HepG2 (cell line): ENCODE measurements around the gene SPECC1L. TPM values are rescaled to one million over a fixed set of nuclear protein-coding genes. Genes with fewer than 3 reads are reported as not detected.

ENCODE experiments used
- ATAC-seq: fragments of 200-7000 bp; cut with Tn5 transposase; 3 replicates; pipeline ENCODE4 v1.9.1; 2020; ENCODE audit warnings: mild to moderate bottlenecking, moderate library complexity
- BruUV-seq: library from RNA; stranded (reverse); fragments of 400-500 nt; replicated peaks from 2 replicates; lab custom pipeline; 2021; lab: Mats Ljungman, UMichigan
- CTCF ChIA-PET: fragments of 300-600 bp; formaldehyde crosslinking; extraction: SDS; loops from one replicate; lab custom pipeline; 2021; ENCODE audit warnings: low total read pairs, inconsistent platforms, low intra/inter-chr PET ratio; lab: Yijun Ruan, JAX
- POLR2A ChIA-PET: fragments of 350-600 bp; sonication (Branson Sonifier 250); formaldehyde crosslinking; loops from one replicate; lab custom pipeline; 2020; ENCODE audit warnings: antibody characterized with exemption, inconsistent platforms; lab: Yijun Ruan, JAX
- DNase-seq: peaks from one replicate; pipeline ENCODE4 v3.0.0-alpha.2; 2015; ENCODE audit warnings: low spot score
- FAIRE-seq: peaks from 3 replicates; lab custom pipeline; 2011; peaks lifted over from hg19 to GRCh38; lab: Jason Lieb, UNC
- H2AFZ ChIP-seq: one replicate; pipeline ENCODE4 v1.6.1; 2011; ENCODE audit warnings: low read length, inconsistent platforms
- H3K27ac ChIP-seq: fragments of 300-600 bp; 3 replicates; pipeline ENCODE4 v1.8.0; 2011; ENCODE audit warnings: mixed run types, mild to moderate bottlenecking, mixed read lengths, low read length, inconsistent platforms; ENCODE audit not compliant: insufficient read depth; ENCODE audit errors: extremely low read length
- H3K27me3 ChIP-seq, 2 experiments: fragments of 200-600 bp in 1 of 2; 2 replicates in 1 of 2; 3 replicates in 1 of 2; pipeline versions ENCODE4 v1.6.0 to v1.8.0; 2011; ENCODE audit warnings: low read length in 2 of 2, mild to moderate bottlenecking in 2 of 2, moderate library complexity in 2 of 2, inconsistent platforms in 1 of 2; ENCODE audit not compliant: insufficient read depth in 2 of 2, control insufficient read depth in 1 of 2
- H3K36me3 ChIP-seq, 2 experiments: fragments of 200-600 bp in 1 of 2; replicated peaks in 1 of 2; 2 replicates in 1 of 2; 3 replicates in 1 of 2; pipeline versions ENCODE4 v1.5.1 to v1.8.0; 2011; ENCODE audit warnings: low read length in 2 of 2, inconsistent platforms in 1 of 2; ENCODE audit not compliant: insufficient read depth in 2 of 2, control insufficient read depth in 1 of 2
- H3K4me1 ChIP-seq: 2 replicates; pipeline ENCODE4 v1.5.1; 2012; ENCODE audit warnings: low read length, inconsistent platforms; ENCODE audit not compliant: insufficient read depth
- H3K4me2 ChIP-seq: 2 replicates; pipeline ENCODE4 v1.6.0; 2011; ENCODE audit warnings: low read depth, low read length, inconsistent platforms
- H3K4me3 ChIP-seq, 3 experiments: fragments of 200-600 bp in 1 of 3; sonication (generic), shearing (Covaris generic) in 1 of 3; replicated peaks in 1 of 3; 2 replicates each; pipeline ENCODE4 v1.5.1; 2011 to 2016; ENCODE audit warnings: low read length in 3 of 3, inconsistent platforms in 2 of 3, low read depth in 2 of 3, mild to moderate bottlenecking in 2 of 3, control low read depth in 1 of 3, mixed read lengths in 1 of 3; ENCODE audit not compliant: insufficient read depth in 1 of 3
- H3K79me2 ChIP-seq: one replicate; pipeline ENCODE4 v1.6.1; 2011; ENCODE audit warnings: low read length, inconsistent platforms; ENCODE audit not compliant: insufficient read depth
- H3K9ac ChIP-seq: 2 replicates; pipeline ENCODE4 v1.6.0; 2011; ENCODE audit warnings: mild to moderate bottlenecking, low read depth, low read length, inconsistent platforms; ENCODE audit not compliant: insufficient read depth
- H3K9me3 ChIP-seq: 2 replicates; pipeline ENCODE4 v1.5.1; 2012; ENCODE audit warnings: mild to moderate bottlenecking, low read length
- H4K20me1 ChIP-seq: 2 replicates; pipeline ENCODE4 v1.6.0; 2011; ENCODE audit warnings: inconsistent platforms, mild to moderate bottlenecking, low read length, moderate library complexity; ENCODE audit not compliant: insufficient read depth
- ATF7-NPFF ChIP-seq: sonication (generic); formaldehyde crosslinking; IDR thresholded peaks from 2 replicates; pipeline ENCODE4 v1.8.1; 2023; ENCODE audit warnings: mild to moderate bottlenecking, low read depth, missing genetic modification reagents, moderate library complexity
- MED13 ChIP-seq: sonication (generic); formaldehyde crosslinking; IDR thresholded peaks from 2 replicates; pipeline ENCODE4 v1.5.0; 2020; ENCODE audit warnings: missing genetic modification reagents
- PHF21A ChIP-seq: sonication (generic); formaldehyde crosslinking; IDR thresholded peaks from 2 replicates; pipeline ENCODE4 v1.5.0; 2020; ENCODE audit warnings: mild to moderate bottlenecking, missing genetic modification reagents
- TOE1 ChIP-seq: sonication (generic); formaldehyde crosslinking; IDR thresholded peaks from 2 replicates; pipeline ENCODE4 v1.4.0; 2020; ENCODE audit warnings: mild to moderate bottlenecking, missing genetic modification reagents
- ZBTB38 ChIP-seq: sonication (generic); formaldehyde crosslinking; IDR thresholded peaks from 2 replicates; pipeline ENCODE4 v1.5.1; 2020; ENCODE audit warnings: mild to moderate bottlenecking, missing genetic modification reagents
- ZNF121 ChIP-seq: sonication (generic); formaldehyde crosslinking; IDR thresholded peaks from 2 replicates; pipeline ENCODE4 v1.5.0; 2020; ENCODE audit warnings: mild to moderate bottlenecking, missing genetic modification reagents
- ZNF556 ChIP-seq: sonication (generic); formaldehyde crosslinking; IDR thresholded peaks from 2 replicates; pipeline ENCODE4 v1.4.0; 2020; ENCODE audit warnings: mild to moderate bottlenecking, missing genetic modification reagents, borderline replicate concordance
- ZNF75D ChIP-seq: sonication (generic); formaldehyde crosslinking; IDR thresholded peaks from 2 replicates; pipeline ENCODE4 v1.8.1; 2023; ENCODE audit warnings: missing genetic modification reagents, mild to moderate bottlenecking, borderline replicate concordance
- WGBS: methylation state at CpG from one replicate; pipeline ENCODE4 v1.1.6; 2017; ENCODE audit warnings: low lambda C conversion rate; 5-methylcytosine and 5-hydroxymethylcytosine counted together
- in situ Hi-C: cut with HindIII; loops from 2 replicates; pipeline ENCODE4 v1.10.0; 2017; ENCODE audit warnings: low pct_unique_long_range_greater_than_20kb; ENCODE audit not compliant: extremely low pct_ligation_motif_present
- intact Hi-C: fragments of 100-400 bp; cut with micrococcal nuclease; formaldehyde crosslinking; loops from one replicate; pipeline ENCODE4 v1.10.0; 2022; ENCODE audit not compliant: unreplicated experiment
- polyA plus RNA-seq, 8 experiments: library from polyadenylated mRNA; depleted of rRNA in 3 of 8; stranded (reverse) in 7 of 8; unstranded in 1 of 8; fragments of >200 nt; fragmentation: Illumina TruSeq in 4 of 8; extraction: Trizol in 4 of 8; gene quantifications; 2 replicates each; pipeline versions ENCODE4 v1.2.1 to v1.2.3, GENCODE V29; 2011 to 2016; ENCODE audit warnings: low read depth in 4 of 8, missing spikeins in 1 of 8, mixed read lengths in 1 of 8; ENCODE audit not compliant: insufficient read depth in 1 of 8
- total RNA-seq, 5 experiments: library from RNA; depleted of rRNA; stranded (reverse); fragments of >200 nt; fragmentation: Illumina TruSeq; extraction: Trizol; gene quantifications; 2 replicates each; pipeline ENCODE4 v1.2.3, GENCODE V29; 2016; ENCODE audit warnings: low read depth in 1 of 5
- TF ChIP-seq, protein P1 (sequence below): sonication (generic); formaldehyde crosslinking; IDR thresholded peaks from 2 replicates; pipeline ENCODE4 v1.4.0; 2020; ENCODE audit warnings: mild to moderate bottlenecking, low read depth, missing genetic modification reagents
- TF ChIP-seq, protein P2 (sequence below): sonication (generic); formaldehyde crosslinking; IDR thresholded peaks from 2 replicates; pipeline ENCODE4 v1.9.0; 2021; ENCODE audit warnings: missing genetic modification reagents, mild to moderate bottlenecking, borderline replicate concordance
- TF ChIP-seq, protein P3 (sequence below): sonication (generic); formaldehyde crosslinking; IDR thresholded peaks from 2 replicates; pipeline ENCODE4 v1.5.1; 2020; ENCODE audit warnings: mild to moderate bottlenecking, moderate library complexity, missing genetic modification reagents

Gene SPECC1L
- total and polyA plus RNA-seq, 2 of the 13 experiments (the other 11 are each of a cell fraction or from before 2014, with no cell fraction given), result 14.1 to 30.3 TPM

DNA sequence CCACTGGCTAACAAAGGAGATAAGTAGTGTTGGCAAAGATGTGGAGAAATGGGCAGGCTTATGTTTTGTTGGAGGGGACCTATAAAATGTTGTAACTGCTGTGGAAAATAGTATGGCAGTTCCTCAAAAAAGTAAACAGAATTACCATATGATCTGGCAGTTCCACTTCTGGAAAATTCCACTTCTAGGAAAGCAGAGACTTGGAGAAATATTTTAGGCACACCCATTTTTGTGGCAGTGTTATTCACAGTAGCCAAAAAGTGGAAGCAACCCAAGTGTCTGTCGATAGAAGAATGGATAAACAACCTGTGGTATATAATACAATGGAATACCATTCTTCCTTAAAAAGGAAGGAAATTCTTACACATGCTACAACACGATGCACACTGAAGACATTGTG, 99.8 kb downstream of the SPECC1L start (continued):
- TF ChIP-seq TOE1 (CRISPR knock-in tag), result no peak

DNA sequence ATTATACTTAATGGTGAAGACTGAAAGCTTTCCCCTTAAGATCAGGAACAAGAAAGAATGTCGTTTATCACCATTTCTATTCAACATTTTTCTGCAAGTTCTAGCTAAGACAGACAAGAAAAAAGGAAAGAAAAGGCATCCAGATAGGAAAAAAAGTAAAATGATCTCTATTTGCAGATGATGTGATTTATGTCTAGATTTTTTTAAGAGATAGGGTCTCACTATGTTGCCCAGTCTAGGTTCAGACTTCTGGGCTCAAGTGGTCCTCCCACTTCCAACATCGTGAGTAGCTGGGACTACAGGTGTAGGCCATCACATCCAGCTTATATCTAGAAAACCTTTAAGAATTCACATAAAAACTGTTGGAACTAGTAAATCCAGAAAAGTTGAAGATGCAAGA, 105.4 kb downstream of the SPECC1L start:
- no TSS peak for BruUV-seq
- ChIA-PET CTCF (no interaction called here), POLR2A (no interaction called here)
- Histone ChIP-seq H3K27me3 (no peaks in the 10 kb centered on the region), H4K20me1 (no peaks in the 10 kb centered on the region), H3K4me3 (no peak overlapping the region), H2AFZ (no peak overlapping the region), H3K79me2 (no peaks in the 10 kb centered on the region), H3K9me3 (no peaks in the 10 kb centered on the region), H3K36me3 (peaks cover 7 to 43% of the 10 kb centered on the region in 2 experiments), H3K9ac (no peak overlapping the region), H3K4me2 (no peak overlapping the region), H3K4me1 (no peaks in the 10 kb centered on the region), H3K27ac (no peak overlapping the region)
- intact Hi-C loops, result no loop called here
- FAIRE-seq (no peak), DNase-seq (no peak), ATAC-seq (no peak)
- WGBS, result 100% methylated on average over 2 of the region's 2 CpGs
- in situ Hi-C loops, result no loop called here
- TF ChIP-seq ZNF121 (CRISPR knock-in tag), result 0 out of 2 replicates have a peak, but pooled peaks have one; percentile 63
- TF ChIP-seq ATF7-NPFF, result no peak

DNA sequence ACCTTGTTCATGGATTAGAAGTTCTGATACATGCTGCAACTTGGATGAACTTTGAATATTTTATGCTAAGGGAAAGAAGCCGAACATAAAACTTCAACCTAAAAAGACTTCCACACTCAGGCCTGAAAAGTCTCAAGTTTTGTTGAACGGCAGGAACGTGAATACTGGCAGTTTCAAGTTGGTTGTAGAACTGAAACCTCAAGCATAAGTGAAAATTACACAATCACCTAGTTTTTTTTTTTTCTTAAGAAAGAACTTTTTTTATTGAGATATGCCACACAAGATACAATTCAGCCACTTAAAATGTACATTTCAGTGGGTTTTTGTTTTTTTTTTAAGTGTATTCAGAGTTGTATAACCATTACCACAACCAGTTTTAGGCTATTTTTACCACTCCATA, 106.0 kb downstream of the SPECC1L start:
- Histone ChIP-seq H3K4me1 (no peaks in the 10 kb centered on the region), H3K9ac (no peak overlapping the region), H3K27me3 (no peaks in the 10 kb centered on the region), H3K36me3 (peaks cover 3 to 38% of the 10 kb centered on the region in 2 experiments; a peak in 3 of 5 replicates), H3K4me2 (no peak overlapping the region), H3K79me2 (no peaks in the 10 kb centered on the region), H3K9me3 (no peaks in the 10 kb centered on the region), H2AFZ (no peak overlapping the region), H3K4me3 (no peak overlapping the region), H3K27ac (no peak overlapping the region), H4K20me1 (no peaks in the 10 kb centered on the region)
- BruUV-seq, result no TSS peak
- no peak for DNase-seq
- FAIRE-seq, result no peak
- ATAC-seq, result no peak
- WGBS, result 97% methylated on average over 3 of the region's 3 CpGs
- ChIA-PET CTCF (no interaction called here), POLR2A (no interaction called here)
- in situ Hi-C loops, result no loop called here
- intact Hi-C loops, result no loop called here
- TF ChIP-seq MED13 (CRISPR knock-in tag) (no peak), ZNF556 (CRISPR knock-in tag) (no peak), PHF21A (no peak), ZNF75D (CRISPR knock-in tag) (no peak), ZBTB38 (CRISPR knock-in tag) (no peak)
- TF ChIP-seq, protein P1, sequence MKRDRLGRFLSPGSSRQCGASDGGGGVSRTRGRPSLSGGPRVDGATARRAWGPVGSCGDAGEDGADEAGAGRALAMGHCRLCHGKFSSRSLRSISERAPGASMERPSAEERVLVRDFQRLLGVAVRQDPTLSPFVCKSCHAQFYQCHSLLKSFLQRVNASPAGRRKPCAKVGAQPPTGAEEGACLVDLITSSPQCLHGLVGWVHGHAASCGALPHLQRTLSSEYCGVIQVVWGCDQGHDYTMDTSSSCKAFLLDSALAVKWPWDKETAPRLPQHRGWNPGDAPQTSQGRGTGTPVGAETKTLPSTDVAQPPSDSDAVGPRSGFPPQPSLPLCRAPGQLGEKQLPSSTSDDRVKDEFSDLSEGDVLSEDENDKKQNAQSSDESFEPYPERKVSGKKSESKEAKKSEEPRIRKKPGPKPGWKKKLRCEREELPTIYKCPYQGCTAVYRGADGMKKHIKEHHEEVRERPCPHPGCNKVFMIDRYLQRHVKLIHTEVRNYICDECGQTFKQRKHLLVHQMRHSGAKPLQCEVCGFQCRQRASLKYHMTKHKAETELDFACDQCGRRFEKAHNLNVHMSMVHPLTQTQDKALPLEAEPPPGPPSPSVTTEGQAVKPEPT (CRISPR knock-in tag), result no peak
- TF ChIP-seq, protein P2, sequence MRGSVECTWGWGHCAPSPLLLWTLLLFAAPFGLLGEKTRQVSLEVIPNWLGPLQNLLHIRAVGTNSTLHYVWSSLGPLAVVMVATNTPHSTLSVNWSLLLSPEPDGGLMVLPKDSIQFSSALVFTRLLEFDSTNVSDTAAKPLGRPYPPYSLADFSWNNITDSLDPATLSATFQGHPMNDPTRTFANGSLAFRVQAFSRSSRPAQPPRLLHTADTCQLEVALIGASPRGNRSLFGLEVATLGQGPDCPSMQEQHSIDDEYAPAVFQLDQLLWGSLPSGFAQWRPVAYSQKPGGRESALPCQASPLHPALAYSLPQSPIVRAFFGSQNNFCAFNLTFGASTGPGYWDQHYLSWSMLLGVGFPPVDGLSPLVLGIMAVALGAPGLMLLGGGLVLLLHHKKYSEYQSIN, result no peak
- TF ChIP-seq, protein P3, sequence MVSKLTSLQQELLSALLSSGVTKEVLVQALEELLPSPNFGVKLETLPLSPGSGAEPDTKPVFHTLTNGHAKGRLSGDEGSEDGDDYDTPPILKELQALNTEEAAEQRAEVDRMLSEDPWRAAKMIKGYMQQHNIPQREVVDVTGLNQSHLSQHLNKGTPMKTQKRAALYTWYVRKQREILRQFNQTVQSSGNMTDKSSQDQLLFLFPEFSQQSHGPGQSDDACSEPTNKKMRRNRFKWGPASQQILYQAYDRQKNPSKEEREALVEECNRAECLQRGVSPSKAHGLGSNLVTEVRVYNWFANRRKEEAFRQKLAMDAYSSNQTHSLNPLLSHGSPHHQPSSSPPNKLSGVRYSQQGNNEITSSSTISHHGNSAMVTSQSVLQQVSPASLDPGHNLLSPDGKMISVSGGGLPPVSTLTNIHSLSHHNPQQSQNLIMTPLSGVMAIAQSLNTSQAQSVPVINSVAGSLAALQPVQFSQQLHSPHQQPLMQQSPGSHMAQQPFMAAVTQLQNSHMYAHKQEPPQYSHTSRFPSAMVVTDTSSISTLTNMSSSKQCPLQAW (CRISPR knock-in tag), result no peak
